Vagina (tissue), 2 donors: Measurements from ENCODE around the gene PDE11A. TPM values are rescaled to one million over a fixed set of nuclear protein-coding genes. Genes with fewer than 3 reads are reported as not detected.

Source experiments
- DNase-seq, 2 donors: peaks; one replicate each; pipeline ENCODE4 v3.0.0-alpha.2; 2017; ENCODE audit errors: extremely low spot score in 2 of 2
- H3K27ac ChIP-seq: fragments of 200-600 bp; sonication (generic); one replicate; pipeline ENCODE4 v1.5.1; 2019
- H3K27me3 ChIP-seq: fragments of 200-600 bp; sonication (generic); one replicate; pipeline ENCODE4 v1.5.1; 2019
- H3K36me3 ChIP-seq, 2 donors: fragments of 200-600 bp; sonication (generic); one replicate each; pipeline ENCODE4 v1.5.1; 2017 to 2019
- H3K4me1 ChIP-seq: fragments of 200-600 bp; sonication (generic); one replicate; pipeline ENCODE4 v1.5.1; 2019
- H3K4me3 ChIP-seq, 2 donors: fragments of 200-600 bp; sonication (generic); 1 replicate in 1 of 2; 2 replicates in 1 of 2; pipeline ENCODE4 v1.5.1; 2016 to 2019
- H3K9me3 ChIP-seq: fragments of 200-600 bp; sonication (generic); one replicate; pipeline ENCODE4 v1.5.1; 2019
- POLR2A ChIP-seq, 2 donors: fragments of 450-650 bp; IDR thresholded peaks; one replicate each; pipeline ENCODE4 v1.6.1; 2017; ENCODE audit warnings: antibody characterized with exemption in 2 of 2, mild to moderate bottlenecking in 2 of 2, moderate library complexity in 2 of 2
- POLR2AphosphoS5 ChIP-seq, 2 donors: sonication (generic); formaldehyde crosslinking; IDR thresholded peaks; one replicate each; pipeline ENCODE4 v1.9.0; 2017; ENCODE audit warnings: antibody characterized with exemption in 2 of 2, mild to moderate bottlenecking in 2 of 2, low read depth in 1 of 2; ENCODE audit not compliant: insufficient read depth in 1 of 2
- intact Hi-C: fragments of 100-400 bp; cut with DNase I; formaldehyde crosslinking; loops from one replicate; pipeline ENCODE4 v1.15.1; 2023
- total RNA-seq: library from RNA; depleted of rRNA; stranded (reverse); fragments of >200 nt; gene quantifications from one replicate; pipeline ENCODE4 v1.2.3, GENCODE V29; 2016
- TF ChIP-seq, protein P1 (sequence below), 3 experiments: fragments of 450-650 bp in 2 of 3; fragments of 200-600 bp in 1 of 3; sonication (generic) in 1 of 3; IDR thresholded peaks; one replicate each; pipeline ENCODE4 v1.5.1; 2017 to 2019; ENCODE audit warnings: antibody characterized with exemption in 3 of 3, mild to moderate bottlenecking in 2 of 3, moderate library complexity in 2 of 3

PDE11A gene
- total RNA-seq, 1 donor from 2014 or later, result 0.25 TPM

DNA sequence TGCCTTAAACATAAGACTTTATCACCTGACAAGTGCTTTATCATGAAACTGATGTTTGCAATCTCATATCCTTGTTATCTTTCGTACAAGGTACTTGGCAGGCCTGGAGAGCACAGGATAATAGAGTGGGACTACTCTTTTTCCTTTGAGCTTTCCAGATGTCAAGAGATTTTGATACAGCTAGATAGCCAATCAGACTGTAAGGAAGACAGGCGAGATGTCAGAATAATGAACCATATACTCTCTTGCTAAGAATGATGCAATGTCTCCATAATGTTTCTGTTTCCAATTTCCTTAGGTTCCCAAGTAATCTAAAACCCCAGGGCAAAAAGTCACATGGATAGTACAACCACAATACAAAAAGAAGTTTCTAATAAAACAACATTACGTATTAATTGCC is 313.1 kb downstream of the PDE11A start:
- TF ChIP-seq POLR2A (IDR thresholded peaks at IDR 0.05) (no peak), POLR2AphosphoS5 (IDR thresholded peaks at IDR 0.05; ENCODE audit: insufficient read depth in 1 of 2, low read depth in 1 of 2) (no peak)
- TF ChIP-seq, protein P1, sequence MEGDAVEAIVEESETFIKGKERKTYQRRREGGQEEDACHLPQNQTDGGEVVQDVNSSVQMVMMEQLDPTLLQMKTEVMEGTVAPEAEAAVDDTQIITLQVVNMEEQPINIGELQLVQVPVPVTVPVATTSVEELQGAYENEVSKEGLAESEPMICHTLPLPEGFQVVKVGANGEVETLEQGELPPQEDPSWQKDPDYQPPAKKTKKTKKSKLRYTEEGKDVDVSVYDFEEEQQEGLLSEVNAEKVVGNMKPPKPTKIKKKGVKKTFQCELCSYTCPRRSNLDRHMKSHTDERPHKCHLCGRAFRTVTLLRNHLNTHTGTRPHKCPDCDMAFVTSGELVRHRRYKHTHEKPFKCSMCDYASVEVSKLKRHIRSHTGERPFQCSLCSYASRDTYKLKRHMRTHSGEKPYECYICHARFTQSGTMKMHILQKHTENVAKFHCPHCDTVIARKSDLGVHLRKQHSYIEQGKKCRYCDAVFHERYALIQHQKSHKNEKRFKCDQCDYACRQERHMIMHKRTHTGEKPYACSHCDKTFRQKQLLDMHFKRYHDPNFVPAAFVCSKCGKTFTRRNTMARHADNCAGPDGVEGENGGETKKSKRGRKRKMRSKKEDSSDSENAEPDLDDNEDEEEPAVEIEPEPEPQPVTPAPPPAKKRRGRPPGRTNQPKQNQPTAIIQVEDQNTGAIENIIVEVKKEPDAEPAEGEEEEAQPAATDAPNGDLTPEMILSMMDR (IDR thresholded peaks at IDR 0.05), result no peak
- Histone ChIP-seq H3K4me3 (no peak overlapping the region), H3K4me1 (no peaks in the 10 kb centered on the region), H3K36me3 (no peaks in the 10 kb centered on the region), H3K27me3 (no peaks in the 10 kb centered on the region), H3K9me3 (no peaks in the 10 kb centered on the region), H3K27ac (no peak overlapping the region)
- intact Hi-C loops, result loop anchor here (10.0 kb wide), 2 partner anchors 425 to 595 kb away; no protein-coding TSS in a partner anchor
- no peak for DNase-seq

DNA sequence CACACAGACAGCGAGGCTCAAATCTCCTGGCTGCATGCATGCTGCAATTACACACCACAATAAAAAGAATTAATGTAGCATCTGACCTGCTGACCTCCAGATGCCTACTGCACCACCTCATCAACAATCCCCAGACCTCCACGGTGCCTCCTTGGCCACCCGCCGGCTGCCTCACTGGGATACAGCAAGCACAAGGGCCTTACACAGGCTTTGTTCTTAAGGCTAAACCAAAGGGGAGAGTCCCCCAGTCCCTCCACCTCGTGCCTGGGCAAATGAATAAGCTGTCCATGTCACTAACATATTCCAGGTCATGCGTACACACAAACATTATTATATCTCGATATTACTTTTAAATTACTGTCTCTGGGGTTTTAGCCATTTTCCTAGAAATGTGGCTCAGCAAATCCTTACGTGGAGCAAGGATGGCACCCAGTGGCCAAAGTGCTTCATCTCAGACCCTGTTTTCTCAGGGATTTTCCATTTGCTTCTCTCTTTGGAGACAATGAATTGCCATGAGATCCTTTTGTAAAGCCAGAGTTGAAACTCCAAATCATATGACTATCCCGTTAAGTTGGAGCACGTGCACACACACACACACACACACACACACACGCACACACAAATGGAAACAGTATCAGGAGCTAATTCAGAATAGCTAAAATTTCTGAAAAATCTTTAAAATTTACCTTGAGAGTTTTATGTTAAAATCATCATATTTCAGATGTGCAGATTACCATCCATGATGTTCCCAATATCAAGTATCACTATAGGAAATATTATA is 313.8 kb downstream of the PDE11A start:
- Histone ChIP-seq H3K4me3 (no peak overlapping the region), H3K4me1 (no peaks in the 10 kb centered on the region), H3K27me3 (no peaks in the 10 kb centered on the region), H3K36me3 (no peaks in the 10 kb centered on the region), H3K27ac (no peak overlapping the region), H3K9me3 (no peaks in the 10 kb centered on the region)
- no peak for DNase-seq
- TF ChIP-seq POLR2A (IDR thresholded peaks at IDR 0.05) (no peak), POLR2AphosphoS5 (IDR thresholded peaks at IDR 0.05; ENCODE audit: insufficient read depth in 1 of 2, low read depth in 1 of 2) (no peak)
- TF ChIP-seq, protein P1 (IDR thresholded peaks at IDR 0.05), result peak in 2 of 3 experiments; percentile 21 to 29
- intact Hi-C loops, result loop anchor here (10.0 kb wide), 2 partner anchors 424 to 594 kb away; no protein-coding TSS in a partner anchor

GRCh38 chr2:177756336-177756735 is 316.2 kb downstream of the PDE11A start:
- H3K9me3 ChIP-seq, result no peaks in the 10 kb centered on the region
- H3K27ac ChIP-seq, result no peak overlapping the region
- H3K4me1 ChIP-seq, result no peaks in the 10 kb centered on the region
- TF ChIP-seq POLR2AphosphoS5 (IDR thresholded peaks at IDR 0.05; ENCODE audit: insufficient read depth in 1 of 2, low read depth in 1 of 2) (no peak), POLR2A (IDR thresholded peaks at IDR 0.05) (no peak)
- TF ChIP-seq, protein P1 (IDR thresholded peaks at IDR 0.05), result no peak
- no peak for DNase-seq
- no peak overlapping the region for H3K4me3 ChIP-seq
- no peaks in the 10 kb centered on the region for H3K27me3 ChIP-seq
- no peaks in the 10 kb centered on the region for H3K36me3 ChIP-seq
- intact Hi-C loops, result loop anchor here (10.0 kb wide), 2 partner anchors 422 to 592 kb away; no protein-coding TSS in a partner anchor

GRCh38 chr2:177754492-177754873 is 318.1 kb downstream of the PDE11A start:
- TF ChIP-seq POLR2A (IDR thresholded peaks at IDR 0.05) (no peak), POLR2AphosphoS5 (IDR thresholded peaks at IDR 0.05; ENCODE audit: insufficient read depth in 1 of 2, low read depth in 1 of 2) (no peak)
- TF ChIP-seq, protein P1 (IDR thresholded peaks at IDR 0.05), result no peak
- H3K4me3 ChIP-seq, result no peak overlapping the region
- no peaks in the 10 kb centered on the region for H3K27me3 ChIP-seq
- no peaks in the 10 kb centered on the region for H3K4me1 ChIP-seq
- intact Hi-C loops, result loop anchor here (10.0 kb wide), 2 partner anchors 420 to 590 kb away; no protein-coding TSS in a partner anchor
- H3K36me3 ChIP-seq, result no peaks in the 10 kb centered on the region
- peak overlapping the region; percentile 12 for H3K27ac ChIP-seq
- no peak for DNase-seq
- no peaks in the 10 kb centered on the region for H3K9me3 ChIP-seq
